HG03103 (cell line): ENCODE data around the gene SWI5.
"Not testable (repeated sequence)": the region's sequence is repeated elsewhere in the genome, so short reads cannot be mapped to it uniquely, and the experiment has no call there.

Source experiments
- ATAC-seq: cut with Tn5 transposase; IDR thresholded peaks from one replicate; pipeline ENCODE4 v1.9.1; 2021; ENCODE audit warnings: low read depth; ENCODE audit not compliant: unreplicated experiment

The SWI5 gene

DNA sequence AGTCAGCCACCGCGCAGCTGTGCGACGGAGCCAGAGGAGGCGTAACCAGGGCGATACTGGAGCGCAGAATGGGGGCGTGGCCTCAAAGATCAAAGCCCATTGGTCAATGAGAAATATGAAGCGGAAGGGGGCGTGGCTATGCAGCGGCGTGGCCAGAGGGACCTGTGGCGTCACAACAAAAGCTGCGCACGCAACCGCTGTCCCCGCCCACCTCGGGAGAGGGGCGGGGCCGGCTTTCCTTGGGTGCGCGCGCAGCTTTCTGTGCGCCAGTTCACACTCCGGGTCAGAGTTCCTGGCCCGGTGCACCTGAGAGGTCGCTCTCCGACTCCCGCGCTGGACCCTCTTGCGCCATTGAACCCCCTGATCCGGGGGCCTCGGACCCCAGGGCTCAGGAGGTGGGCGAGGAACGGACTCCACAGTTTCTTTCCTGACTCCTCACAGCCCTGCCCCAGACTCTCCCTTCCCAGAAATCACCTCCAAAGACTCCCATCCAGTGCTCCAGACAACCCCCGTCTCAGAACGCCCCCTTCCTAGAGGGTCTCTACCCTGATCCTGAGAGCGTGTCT lies at the start of gene SWI5:
Gene SWI5, plus strand, starts transcription at position 269 of the 566 bp plus-strand sequence.
- peak; percentile 90 for ATAC-seq

DNA sequence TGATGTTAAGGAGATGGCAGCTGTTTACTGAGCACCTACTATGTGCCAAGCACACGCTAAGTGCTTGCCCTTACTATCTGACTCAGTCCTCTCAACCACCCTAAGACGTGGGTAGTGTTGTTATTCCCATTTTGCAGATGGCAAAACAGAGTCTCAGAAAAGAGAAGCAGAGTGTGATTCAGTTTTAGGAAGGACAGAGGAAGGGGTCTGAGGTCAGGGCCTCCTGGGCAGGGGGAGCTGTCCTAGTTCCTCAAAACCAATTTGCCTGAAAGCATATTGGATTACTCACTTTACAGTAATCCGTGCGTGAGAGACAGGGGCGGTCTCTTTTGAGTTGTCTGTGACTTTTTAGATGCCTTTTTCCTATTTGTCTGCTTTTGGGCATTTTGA lies 49.7 kb upstream of the SWI5 start:
- no peak for ATAC-seq

DNA sequence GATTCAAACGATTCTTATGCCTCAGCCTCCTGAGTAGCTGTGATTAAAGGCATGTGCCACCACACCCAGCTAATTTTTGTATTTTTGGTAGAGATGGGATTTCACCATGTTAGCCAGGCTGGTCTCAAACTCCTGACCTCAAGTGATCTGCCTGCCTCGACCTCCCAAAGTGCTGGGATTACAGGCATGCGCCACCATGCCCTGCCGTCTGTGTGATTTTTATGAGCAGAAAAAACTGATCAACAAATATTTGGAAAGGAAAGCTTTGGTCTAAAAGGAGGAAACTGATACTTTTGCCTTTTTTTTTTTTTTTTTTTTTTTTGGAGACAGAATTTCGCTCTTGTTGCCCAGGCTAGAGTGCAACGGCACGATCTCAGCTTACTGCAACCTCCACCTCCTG lies 45.2 kb upstream of the SWI5 start:
- ATAC-seq: not testable (repeated sequence)

DNA sequence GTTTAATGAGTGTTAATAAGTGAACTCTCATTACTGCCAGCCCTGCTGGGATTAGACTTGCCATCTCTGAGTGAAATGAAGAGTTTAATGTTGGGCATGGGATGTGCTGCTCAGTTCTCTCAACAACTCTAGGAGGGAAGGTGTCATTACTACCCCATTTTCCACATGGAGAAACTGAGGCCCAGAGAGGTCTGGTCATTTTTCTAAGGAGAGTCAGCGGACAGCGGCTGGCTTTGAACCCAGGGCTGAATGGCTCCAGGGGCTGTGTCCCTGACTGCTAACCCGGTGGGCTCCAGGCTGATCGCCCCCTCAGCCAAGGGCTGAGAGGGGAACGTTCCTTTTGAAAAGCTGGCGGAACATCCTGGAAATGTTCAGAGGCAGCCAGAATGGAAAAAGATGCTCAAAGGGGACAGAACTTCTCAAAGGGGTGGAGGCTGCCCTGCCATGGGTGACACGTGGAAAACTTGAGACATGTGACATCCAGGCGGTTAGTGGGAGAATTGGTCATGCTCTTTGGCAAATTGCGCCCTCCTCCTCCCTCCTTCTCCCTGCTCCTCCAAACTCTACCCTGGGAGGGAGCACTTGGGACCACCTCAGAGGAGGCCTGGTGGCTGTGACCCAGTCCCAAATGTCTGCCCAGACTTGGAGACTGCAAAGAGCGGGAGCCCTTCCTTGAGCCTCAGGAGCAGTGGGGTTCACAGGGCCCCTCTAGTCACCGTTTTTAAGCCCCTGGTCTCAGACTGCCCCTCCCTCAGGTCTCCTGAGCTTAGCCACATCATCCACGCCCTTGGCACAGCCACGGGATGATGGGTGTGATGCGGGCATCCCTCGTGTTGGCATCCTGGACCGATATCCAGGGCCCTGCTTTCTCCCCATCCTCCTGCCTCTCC lies 44.2 kb upstream of the SWI5 start:
- ATAC-seq: no peak

DNA sequence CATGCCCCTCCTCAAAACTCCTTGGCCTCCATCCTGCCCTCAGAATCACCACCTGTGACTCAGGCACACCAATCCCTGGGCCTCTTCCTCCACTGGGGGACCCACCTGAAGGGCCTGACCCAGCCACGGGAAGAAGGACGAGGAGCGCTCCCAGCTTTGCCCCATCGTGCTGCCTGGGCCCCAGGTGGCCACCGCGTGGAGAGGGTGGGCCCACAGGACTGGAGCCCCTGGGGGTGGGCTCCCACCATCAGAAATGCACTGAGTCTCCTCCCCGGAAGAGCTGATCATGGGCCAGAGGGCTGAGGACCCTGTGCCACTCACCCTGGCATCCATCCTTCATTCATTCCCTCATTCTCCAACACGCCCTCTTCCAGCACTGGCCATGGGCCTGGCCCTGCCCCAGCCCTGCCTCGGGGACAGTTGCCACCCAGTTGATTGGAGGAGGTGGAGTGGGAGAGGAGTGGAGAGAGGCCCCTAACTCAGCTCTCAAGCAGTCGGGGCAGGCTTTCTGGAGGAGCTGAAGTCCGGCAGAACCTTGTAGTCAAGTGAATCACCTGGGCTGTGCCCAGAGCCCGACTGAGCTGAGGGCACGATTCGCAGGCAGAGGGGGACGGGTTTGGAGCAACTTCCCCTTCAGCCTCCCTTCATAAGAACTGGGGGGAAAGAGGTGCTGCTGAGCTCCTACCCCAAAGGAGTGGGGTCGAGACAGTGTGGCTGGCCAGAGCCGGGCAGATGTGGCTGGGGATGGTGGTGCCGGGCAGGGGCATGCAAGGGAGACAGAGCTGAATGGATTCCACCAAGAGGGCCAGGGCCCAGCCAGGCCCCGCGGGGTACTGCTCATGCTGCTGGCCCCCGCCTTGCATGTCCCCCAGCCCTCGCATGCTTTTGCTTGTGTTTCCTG lies 43.3 kb upstream of the SWI5 start:
- no peak for ATAC-seq

DNA sequence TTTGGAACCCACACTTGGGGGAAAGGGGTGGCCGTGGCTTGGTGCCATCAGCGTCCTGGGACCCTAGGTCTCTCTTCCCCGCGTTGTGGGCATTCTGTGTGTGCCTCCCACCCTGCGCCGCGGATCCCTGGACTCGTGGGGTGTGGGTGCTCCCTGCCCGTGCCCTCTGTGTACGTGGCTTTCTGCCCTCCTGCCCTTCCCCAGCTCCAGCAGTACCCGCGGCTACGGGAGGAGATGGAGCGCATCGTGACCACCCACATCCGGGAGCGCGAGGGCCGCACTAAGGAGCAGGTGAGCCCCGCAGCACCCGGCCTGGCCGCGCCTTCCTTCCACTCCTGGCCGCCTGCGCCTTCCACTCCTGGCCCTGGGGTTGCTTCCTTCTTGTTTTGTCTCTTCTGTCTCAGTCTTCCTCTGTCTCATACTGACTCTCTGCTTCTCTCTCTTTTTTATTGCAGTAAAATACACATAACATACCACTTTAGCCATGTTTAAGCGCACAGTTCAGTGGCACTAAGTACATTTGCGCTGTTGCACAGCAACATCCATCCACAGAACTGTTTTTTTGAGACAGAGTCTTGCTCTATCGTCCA lies 42.2 kb upstream of the SWI5 start:
- no peak for ATAC-seq

DNA sequence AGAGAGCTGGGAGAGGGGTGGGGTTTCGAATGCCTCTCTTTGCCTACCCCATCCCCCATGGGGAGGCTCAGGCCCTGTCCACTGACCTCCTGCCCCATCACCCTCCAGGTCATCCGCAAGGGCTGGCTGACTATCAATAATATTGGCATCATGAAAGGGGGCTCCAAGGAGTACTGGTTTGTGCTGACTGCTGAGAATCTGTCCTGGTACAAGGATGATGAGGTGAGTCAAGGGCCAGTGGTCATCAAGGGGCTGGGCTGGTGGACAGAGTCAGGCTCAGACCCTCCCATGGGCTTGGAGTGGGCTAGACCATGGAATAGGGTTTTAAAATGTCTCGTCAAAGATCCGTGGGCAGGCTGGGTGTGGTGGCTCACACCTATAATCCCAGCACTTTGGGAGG lies 34.0 kb upstream of the SWI5 start:
- ATAC-seq: no peak

DNA sequence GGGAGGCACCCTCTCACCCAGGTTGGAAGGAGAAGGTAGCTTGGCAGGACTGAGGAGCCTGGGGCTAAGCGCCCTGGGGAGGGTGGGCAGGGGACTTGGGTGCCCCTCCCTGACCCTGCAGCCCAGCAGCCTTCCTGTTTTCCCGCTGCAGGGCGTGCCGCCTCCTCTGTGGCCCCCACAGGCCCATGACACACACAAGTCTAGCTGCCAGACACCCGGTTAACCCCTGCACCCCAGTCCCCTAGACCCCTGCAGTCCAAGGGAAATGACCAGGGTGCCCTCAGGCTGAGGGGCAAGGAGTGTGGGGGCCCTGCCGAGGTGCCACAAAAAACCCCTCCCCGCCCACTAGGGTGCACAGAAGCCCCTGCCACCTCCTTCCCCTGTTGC lies 33.3 kb upstream of the SWI5 start:
- ATAC-seq: no peak

DNA sequence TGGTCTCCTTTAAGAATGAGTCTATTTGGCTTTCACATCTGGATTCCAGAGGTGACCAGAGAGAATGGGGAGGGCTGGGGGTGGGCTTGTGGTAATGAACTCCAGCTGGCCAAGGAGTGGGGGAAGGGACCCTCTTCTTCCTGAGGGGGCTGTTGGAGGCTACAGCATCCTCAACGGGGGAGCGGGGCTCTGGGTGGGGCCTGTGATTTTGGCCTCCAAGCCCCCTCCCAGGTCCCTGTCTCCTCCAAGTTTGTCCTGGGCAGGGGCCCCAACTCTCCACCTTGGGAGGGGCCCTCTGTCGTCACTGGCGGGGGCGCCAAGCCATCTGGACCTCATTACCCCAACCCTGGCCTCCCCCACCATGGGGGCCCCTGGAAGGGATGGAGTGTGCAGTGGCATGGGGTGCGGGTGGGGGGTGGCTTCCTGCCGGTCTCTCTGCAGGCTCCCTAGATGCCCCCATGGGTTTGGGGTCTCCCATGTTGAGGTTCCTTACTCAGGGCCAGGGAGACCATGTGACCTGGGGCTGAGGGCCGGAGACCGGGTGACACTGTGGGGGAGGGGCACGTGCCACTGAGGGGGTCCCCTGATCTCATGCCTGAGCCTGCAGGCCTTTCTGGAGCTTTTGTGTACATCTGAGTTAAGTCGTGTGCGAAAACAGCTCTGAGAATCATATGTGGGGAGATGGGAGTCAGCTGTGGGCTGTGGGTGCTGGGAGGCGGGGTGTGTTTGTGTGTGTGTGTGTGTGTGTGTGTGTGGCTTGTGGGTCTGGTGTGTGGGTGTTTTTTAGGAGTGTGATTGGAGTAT lies 32.7 kb upstream of the SWI5 start:
- no peak for ATAC-seq

DNA sequence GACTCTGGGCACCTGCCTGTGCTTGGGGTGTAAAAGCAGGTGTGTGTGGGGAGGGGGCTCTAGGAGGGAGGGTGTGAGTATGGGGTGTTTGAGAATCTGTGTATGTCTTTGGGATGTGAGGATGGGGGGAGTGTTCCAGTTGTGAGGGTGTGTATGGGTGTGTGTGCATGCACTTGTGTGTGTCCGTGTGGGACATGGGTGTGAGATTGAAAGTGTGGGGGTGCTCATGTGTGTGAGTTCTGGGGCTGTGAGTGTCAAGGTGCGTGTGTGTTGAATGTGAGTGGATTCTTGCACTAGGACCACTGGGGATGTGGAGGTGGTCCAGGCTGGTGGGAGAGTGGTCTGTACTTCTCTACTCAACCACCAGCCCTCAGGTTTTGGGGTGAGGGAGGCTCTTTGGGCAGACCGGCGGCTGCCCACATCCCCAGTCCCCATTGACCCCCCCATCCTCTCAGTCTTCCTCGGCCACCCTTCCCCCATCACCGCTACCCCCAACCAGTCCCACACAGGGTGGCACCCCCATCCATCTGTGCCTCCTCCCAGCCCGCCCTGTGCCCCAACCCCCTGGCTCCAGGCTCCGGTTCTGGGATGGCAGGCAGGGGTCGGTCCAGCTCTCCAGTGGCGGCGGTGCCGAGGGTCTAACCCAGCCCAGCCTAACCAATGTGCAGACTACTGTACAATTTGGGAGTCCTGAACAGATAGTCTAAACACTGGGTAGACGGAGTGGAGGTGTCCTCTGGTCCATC lies 31.8 kb upstream of the SWI5 start:
- ATAC-seq: no peak

DNA sequence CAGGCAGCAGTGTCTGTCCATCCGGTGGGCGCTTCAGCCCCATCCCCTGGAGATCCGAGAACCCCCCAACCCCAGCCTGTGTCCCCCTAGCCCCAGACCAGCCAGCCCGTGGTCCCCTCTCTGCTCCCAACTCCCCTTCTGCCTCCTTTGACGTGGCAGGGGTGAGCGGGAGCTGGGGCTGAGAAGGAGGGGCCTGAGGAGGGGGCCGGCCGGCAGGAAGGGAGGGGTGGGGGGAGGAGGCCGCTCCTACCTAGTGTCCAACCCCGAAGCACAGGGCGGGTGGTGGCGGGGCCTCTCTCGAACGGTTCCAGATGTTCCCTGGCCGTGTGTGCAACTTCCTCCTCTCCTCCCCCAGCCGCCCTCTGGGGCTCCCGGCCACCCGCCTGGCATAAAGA lies 31.2 kb upstream of the SWI5 start:
- ATAC-seq: no peak

DNA sequence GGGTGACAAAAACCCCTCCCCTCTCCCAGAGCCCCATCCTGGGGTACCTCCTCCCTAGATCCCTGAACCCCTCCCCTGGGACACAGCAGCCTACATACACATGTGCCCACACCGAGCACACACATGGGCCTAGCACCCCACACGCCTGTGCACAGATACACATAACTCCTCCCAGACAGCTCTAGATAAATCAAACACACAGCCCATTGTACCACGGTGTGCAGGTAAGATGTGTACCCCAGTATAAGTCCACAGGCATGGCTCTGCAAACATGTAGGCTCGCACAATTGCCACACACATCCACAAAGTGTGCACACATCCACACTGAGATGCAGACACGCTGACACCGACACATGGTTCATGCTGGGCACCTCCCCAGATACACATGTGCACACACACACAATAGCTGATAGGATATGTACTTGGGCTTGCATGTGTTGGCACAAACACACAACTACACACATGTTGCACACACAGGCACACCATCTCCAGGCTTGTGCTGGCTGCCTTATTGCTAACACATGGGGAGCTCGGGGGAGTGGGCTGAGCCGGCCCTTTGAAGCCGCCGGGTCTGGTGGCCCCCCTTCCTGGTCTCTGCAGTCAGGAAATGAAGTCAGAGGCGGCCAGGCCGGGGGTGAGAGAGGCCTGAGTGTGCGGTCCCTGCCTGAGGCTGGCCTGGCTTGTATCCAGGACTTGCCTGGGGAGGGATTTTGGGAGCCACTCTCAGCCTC lies 30.5 kb upstream of the SWI5 start:
- ATAC-seq: no peak

DNA sequence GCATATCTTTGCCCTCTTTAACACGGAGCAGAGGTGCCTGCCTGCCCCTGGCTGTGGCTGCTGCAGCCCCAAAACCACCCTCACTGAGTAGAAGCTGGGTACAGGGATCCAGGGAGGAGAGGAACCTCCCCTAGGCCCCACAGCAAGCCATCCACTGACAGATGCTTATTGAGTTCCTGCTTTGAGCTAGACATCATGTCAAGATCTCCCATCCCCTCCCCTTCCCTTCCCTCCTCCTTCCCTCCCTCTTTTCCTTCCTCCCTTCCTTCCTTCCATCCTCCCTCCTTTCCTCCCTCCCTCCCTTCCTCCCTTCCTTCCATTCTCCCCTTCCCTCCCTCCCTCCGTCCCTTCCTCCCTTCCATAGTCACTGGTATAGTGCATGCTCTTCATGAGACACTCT lies 29.6 kb upstream of the SWI5 start:
- no peak for ATAC-seq

DNA sequence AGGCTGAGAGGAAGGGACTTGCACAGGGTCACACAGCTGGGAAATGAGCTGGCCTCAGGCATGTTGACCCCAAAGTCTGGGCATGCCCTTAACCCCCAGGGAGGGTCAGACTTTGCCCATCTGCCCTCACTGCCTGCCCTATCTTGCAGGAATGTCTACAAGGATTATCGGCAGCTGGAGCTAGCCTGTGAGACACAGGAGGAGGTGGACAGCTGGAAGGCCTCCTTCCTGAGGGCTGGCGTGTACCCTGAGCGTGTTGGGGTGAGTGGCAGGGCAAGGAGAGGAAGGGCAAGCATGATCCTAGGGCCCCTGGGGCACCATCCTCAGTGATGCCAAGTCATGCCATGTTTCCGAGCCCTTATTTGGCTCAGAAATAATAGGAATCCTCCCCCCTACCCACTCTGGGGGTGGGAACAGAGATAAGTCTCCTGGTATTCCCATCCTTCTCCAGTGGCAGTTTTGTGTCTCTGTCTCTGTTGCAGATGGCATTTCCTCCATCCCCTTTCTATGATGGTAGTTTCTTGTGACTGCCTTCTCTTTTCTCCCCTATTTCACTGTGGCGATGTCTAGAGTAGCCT lies 28.8 kb upstream of the SWI5 start:
- no peak for ATAC-seq

DNA sequence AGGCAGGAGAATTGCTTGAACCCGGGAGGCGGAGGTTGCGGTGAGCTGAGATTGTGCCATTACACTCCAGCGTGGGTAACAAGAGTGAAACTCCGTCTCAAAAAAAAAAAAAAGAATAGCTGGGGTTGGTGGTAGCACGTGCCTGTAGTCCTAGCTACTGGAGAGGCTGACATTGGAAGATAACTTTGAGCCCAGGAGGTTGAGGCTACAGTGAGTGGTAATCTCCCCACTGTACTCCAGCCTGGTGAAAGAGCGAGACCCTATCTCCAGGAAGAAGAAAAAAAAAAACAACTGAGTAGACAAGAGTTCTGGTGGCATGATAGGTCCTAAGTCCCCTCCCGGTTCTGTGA lies 26.5 kb upstream of the SWI5 start:
- ATAC-seq: no peak

DNA sequence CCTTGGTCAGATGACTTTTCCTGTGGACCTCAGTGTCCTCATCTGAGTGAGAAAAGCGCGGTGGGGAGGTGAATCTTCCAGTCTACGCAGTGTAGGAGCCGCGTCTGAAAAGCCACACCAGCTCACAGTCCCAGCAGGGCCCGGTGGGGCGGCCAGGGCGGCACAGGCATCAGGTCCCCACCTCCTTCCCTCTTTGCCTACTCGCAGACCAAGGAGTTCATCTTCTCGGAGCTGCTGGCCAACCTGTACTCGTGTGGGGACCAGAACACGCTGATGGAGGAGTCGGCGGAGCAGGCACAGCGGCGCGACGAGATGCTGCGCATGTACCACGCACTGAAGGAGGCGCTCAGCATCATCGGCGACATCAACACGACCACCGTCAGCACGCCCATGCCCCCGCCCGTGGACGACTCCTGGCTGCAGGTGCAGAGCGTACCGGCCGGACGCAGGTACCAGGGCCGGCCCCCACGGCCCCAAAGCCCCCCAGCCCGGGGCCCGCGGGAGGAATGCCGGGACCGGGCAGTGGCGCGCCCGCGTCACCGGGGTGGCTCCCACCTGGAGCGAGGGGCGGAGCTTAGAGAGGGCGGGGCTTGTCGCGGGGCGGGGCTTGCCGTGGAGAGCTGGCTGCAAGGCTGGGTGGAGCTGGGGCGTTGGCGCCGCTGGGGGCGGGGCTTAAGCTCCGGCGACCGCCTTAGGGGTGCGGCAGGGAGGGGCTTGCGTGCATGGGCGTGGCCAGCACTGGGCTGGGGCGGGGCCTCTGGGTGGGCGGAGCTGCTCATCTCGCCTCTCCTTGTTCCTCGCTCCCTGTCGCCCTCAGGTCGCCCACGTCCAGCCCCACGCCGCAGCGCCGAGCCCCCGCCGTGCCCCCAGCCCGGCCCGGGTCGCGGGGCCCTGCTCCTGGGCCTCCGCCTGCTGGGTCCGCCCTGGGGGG lies 25.9 kb upstream of the SWI5 start:
- peak; percentile 88 for ATAC-seq
